HG03095 (cell line): ENCODE measurements around the gene FZD4.
"Not testable (repeated sequence)": the region's sequence is repeated elsewhere in the genome, so short reads cannot be mapped to it uniquely, and the experiment has no call there.

ENCODE experiments used
- ATAC-seq: cut with Tn5 transposase; IDR thresholded peaks from one replicate; pipeline ENCODE4 v1.9.1; 2021; ENCODE audit warnings: moderate library complexity; ENCODE audit not compliant: unreplicated experiment

Gene FZD4

DNA sequence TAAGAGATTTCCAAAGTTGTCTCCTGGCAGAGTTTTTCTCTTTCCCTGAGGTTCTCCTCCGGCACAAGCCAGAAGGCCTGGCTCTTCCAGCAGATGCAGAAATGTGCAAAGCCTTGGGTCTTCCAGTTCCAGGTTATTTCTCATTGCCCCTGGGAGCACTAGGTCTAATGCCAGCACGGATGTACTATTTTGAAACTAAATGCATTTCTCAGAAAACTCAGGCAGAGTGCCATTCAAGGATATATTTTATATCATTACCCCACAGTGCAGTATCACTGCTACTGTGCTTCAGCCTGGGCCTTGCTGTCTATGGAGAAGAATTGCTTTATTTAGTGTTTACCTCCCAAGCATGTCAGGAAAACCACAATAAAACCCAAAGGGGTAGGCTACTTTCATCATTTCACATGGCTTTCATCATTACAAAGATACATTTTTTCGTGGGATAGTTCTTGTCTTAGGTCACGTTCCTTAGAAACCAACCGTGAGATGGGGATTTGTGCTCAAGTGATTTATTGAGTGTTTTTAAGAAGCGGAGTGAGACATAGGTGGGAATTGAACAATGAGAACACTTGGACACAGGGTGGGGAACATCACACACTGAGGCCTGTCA, 22.4 kb upstream of the FZD4 start:
- ATAC-seq: no peak

DNA sequence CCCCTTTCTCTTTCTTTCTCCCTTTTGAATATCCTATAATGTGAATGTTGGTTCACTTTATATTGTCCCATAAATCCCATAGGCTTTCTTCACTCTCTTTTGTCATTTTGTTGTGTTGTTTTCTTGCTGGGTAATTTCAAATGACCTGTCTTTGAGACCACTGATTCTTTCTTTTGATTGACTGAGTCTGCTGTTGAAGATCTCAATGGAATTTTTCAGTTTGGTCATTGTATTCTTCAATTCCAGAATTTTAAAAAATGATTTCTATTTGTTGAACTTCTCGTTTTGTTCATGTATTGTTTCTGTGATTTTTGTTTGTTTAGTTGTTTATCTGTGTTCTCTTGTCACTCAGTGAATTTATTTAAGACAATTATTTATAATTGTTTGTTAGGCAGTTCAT, 17.5 kb upstream of the FZD4 start:
- ATAC-seq: no peak

DNA sequence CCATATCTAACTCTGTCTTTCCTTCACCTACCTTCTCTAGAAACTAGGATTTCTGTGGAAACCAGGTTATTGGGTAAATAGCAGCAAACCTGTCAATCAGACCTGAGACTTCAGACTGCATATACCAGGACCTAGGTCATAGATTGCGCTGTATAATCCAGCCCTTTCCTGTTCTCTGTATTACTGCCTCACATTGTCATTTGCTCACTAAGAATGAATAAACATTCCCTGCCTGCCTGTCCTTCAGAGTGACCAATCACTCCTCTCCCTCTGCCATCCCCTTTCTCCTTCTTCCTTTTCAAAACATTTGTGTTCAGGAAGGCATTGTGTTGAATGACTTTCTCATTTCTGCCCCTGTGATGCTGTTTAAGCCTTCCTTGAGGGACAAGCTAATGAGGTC, 14.1 kb upstream of the FZD4 start:
- ATAC-seq: no peak

DNA sequence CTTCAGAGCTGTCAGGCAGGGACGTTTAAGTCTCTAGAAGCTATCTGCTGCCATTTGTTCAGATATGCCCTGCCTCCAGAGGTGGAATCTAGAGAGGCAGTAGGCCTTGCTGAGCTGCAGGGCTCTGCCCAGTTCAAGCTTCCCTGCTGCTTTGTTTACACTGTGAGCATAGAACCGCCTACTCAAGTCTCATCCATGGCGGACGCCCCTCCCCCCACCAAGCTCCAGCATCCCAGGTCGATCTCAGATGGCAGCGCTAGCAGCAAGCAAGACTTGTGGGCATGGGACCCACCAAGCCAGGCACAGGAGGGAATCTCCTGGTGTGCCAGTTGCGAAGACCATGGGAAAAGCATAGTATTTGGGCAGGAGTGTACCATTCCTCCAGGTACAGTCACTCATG, 12.4 kb upstream of the FZD4 start:
- not testable (repeated sequence) for ATAC-seq

DNA sequence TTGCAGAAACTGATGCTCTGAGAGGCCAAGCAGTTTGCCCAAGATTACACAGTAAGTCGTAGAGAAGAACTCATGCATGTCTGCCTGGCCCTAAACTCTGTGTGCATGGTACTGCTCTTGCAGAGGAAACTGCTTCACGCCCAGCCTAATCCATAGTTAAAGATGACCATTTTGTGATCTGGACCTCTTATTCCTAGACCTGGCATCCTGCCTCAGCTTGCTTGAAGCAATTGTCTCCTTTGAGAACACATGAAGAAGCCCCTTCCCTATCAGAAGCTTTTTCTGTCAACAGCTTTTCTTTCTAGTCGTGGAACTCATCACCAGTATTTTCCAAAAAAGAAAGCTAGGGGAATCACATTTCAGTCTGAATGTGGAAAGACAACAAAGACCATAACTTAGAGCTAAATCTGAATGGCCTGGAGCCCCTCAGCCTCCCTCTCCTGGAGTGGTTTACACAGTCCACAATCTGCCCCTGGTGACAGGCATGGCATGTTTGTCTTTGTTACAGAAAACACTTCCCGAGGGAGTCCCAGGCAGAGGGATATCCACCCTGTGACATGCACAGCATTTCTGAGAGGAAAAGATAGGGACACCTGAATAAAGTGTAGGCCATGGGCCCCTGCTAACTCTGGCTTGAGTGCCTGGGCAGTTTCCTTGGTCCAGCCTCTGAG, 2.9 kb upstream of the FZD4 start:
- no peak for ATAC-seq

DNA sequence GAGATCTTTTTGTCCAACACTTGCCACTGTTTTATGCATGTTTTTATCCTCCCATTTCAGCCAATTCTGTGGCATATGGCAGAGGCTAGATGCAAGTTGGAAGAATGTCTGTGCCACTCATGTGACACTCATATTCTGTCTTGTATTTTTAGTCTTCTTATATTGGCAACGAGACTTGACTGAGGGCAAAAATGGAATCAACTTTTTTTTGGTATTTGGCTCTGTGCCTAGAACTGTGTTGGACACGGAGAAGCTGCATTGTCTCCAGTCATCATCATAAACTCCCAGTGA, 1.7 kb upstream of the FZD4 start:
- ATAC-seq: no peak

DNA sequence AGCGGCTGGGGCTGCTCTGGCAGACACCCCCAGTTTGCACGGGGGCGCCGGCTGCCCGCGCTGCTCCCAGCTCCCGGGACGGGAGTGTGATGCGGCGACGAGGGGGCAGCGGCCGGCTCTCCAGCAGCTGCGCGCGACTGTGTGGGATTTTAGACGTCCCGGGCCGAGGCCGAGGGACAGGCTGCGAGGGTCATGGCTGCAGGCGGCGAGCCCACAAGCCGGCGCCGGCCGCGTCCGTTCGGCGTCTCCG, 159 bp downstream of the FZD4 start:
- ATAC-seq: peak; percentile 9

DNA sequence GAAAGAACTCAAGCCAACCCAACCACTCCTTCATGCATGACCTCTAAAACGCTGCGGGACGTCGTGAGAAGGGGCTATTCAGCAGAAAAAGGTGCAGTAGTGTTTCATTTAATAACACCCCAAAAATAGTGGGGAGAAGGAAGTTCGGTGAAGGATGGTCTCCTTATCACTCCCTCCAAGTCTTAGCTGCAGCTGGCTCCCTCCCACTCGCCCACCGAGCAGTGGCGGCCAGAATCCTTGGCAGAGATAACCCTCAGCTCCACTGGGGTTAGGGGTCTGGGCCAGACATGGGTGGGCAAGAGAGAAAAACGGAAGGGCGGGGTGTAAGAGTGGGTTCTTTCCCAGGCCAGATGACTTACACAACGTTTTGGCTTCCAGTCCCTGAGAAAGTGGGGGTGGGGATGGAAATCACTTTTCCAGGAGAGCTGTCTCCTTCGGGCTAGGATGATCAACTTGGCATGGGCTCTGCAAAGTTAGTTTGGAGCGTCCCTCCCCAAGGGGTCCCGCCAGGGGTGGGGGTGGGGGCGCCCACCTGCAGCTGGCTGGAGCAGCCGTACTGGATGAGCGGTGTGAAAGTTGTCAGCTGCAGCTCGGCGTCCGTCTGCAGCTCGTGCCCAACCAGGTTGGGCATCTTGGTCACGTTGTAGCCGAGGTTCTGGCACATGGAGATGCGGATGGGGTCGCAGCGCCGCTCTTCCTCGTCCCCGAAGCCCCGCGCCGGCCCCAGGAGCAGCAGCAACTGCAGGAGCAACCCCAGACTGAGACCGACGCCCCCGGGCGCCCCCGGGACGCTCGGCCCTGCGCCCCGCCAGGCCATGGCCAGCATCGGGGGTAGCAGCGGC, 705 bp downstream of the FZD4 start:
- peak; percentile 2 for ATAC-seq

DNA sequence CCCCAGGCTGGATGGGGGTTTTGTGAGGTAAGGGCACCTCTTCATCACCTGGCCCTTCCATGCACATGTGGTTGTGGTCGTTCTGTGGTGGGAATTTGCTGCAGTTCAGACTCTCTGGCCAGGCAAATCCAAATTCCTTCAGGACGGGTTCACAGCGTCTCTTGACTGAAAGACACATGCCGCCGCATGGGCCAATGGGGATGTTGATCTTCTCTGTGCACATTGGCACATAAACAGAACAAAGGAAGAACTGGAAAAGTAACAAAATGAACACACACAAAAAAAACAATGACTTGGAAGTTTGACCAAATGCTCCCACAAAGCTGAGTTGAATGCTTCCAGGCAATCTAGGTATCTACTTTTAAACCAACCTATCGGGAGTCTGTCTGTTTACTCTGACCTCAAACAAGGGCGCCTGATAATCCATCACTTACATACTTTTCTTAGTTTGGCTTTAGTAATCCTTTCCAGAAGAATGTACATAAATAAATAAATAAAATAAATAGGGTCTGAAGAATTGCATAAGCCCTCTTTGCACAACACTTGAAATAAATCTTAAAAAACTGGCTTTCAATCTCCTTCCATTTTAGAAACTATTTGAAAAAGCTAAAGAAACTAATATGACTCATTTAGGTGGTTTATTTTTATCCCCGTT, 2.8 kb downstream of the FZD4 start:
- no peak for ATAC-seq

DNA sequence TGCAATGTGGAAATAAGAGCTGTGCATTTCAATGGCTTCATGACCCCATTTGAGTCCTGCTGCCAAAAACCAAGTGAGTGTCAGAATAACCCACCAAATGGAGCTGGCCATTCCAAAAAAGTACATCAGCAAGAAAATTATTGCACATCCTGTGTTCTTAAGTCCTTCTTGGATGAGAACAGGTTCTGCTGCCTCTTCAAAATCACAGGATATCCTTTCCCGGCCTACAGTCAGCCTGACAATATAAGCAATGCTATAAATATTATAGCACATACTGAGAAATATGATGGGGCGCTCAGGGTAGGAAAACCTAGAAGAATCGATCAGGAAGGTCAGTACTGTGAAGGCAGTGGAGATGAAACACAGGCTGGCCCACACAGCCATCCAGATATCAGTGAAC, 3.5 kb downstream of the FZD4 start:
- no peak for ATAC-seq

DNA sequence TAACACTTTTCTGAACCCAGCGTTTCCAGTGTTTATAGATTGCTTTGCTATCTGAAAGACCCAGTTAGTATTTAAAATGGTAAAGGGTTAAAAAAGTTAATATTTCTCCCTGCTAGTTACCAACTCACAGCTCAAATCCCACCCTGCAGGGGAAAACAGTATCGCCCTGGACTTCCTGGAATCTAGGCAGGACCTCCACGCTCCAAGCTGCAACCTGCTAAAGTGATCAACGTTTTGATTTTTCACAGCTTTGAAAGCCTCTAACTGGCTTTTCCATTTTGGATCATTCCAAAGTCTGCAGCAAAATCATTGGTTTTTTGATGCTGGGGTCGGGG, 4.6 kb downstream of the FZD4 start:
- ATAC-seq: no peak

DNA sequence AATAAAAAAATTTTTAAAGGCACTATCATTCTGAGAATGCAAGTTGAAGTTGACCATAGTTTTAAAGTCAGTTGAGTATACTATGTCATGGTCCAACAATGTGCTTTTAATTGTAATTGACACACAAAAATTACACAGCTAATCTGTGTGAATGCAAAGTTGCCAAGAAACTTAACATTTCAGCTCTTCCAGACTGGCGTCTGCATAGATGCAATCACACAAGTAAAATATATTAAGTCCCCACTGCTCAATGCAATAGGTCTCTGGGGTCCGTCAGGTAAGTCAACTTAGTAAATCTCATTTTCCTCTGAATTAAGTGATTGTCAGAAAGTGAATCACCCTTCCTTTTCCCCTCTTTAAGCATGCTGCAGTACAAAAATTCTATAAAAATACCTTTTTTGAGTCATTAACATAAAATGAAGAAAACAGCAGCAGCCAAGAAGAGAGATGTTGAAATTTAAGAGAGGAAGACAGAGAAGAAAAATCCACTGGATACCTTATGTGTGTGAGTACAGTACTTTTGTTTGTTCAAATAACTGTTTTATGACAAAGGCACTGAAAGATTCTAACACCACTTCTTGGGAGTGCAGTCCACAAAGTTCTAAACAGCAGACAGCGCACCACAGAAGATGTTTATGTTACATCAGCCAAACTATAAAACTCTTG, 5.1 kb downstream of the FZD4 start:
- ATAC-seq: no peak

DNA sequence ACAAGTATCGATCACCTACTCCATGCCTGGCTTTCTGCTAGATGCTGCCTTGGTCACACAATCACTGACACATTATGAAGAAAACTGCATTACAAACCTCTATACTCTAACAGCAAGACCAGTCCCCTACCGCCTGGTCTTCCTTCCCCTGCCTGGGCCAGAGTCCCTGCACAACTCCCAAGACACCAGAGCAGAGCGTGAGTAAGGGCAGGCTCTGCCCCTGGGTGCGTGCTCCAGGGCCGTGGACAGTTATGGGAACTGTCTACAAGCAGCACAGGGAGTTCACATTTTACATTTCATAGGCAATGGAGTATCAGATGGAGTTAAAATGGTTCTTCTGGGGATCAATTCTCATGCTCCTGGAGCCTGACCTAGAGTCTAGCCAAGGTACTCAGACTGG, 6.5 kb downstream of the FZD4 start:
- no peak for ATAC-seq

DNA sequence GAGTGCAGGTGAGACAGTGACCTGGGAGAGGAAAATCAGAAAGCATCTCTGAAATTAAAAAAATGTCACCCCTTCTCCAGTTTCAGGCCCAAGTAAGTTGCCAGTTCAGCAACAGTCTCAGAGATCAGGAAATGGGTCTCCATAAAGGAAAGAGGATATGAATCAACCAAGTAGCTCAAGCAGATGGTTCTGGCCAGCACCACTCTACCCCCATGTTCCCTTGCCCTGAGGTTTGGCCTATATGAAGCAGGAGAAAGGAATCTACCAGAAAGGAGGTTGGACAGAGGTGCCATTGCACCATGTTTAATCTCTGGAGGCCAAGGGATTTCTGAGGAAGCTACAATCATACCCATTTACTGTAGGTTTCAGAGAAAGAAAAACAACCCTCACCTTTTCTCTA, 7.7 kb downstream of the FZD4 start:
- no peak for ATAC-seq

DNA sequence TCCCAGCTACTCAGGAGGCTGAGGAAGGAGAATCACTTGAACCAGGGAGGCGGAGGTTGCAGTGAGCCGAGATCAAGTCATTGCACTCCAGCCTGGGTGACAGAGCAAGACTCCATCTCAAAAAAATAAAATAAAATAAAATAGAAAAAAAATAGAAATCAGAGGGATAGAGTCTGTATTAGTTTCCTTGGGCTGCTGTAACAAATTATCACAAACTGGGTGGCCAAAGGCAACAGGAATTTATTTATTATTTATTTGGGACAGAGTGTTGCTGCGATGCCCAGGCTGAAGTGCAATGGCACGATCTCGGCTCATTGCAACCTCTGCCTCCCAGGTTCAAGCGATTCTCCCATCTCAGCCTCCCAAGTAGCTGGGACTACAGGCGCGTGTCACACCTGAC, 11.7 kb downstream of the FZD4 start:
- not testable (repeated sequence) for ATAC-seq

DNA sequence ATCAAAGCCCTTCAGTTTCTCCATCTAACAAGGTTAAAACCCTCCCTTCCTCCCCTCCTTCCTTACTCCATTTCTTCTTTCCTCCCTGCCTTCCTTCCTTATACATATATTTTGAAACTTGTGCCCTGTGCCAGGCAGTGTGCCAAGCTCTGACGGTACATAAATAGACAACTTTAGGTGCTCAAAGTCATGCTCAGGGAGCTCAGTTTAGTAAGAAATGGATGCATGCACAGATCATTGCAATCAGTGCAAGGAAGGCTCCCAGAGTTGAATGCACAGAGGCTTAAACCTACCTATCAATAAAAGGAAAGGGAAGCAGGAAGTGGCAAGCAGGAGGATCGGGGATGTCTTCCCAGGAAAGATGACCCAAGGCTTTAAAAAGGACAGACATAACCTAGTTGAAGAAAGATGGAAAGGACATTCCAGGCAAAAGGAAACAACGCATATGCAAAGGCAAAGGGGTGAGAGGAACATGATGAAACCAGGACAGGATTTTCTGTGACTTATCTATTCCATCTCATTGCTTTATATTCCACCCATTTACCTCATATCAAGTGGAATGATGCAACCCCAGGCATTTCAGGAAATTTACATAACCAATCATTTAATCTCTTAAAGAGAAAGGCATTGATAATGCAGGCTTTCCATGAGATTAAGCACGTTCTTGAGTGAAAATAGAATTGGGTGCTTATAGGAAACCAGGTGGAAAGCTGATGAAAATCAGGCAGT, 13.2 kb downstream of the FZD4 start:
- ATAC-seq: no peak

DNA sequence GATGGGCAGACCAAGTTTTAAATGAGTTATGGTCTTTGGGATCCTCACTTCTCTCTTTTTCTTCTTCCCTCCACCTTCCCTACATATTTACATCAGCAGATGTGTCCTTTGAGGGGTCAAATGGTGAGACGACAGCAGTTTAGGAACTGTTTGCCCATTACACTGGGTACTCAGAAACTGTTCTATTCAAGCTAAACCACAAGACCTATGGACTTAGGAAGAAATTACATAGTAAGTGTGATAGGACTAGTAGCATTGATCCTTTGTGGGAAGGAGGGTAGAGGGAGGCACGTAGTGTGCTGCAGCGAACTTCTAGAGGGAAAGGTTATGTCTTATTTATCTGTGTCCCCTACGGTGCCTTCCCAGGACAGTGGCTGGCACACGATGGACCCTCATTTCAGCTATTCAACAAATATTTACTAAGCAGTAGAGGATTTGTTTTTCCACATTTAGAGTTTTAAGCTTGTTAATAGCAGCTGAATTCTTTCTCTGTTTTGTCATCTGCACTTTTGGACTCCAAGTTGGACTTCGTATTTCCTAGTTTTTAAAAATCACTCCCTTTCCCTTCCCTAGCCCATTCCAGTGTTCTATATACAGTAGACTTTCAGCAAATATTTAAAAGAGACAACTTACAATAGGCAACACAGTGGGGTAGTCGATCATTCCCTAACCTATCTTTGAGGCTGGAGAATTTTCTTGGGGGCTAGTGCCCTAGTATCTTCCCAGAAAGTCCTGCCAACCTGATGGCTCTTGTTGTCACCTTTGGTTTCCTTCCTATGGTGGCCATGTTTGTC, 13.9 kb downstream of the FZD4 start:
- no peak for ATAC-seq

DNA sequence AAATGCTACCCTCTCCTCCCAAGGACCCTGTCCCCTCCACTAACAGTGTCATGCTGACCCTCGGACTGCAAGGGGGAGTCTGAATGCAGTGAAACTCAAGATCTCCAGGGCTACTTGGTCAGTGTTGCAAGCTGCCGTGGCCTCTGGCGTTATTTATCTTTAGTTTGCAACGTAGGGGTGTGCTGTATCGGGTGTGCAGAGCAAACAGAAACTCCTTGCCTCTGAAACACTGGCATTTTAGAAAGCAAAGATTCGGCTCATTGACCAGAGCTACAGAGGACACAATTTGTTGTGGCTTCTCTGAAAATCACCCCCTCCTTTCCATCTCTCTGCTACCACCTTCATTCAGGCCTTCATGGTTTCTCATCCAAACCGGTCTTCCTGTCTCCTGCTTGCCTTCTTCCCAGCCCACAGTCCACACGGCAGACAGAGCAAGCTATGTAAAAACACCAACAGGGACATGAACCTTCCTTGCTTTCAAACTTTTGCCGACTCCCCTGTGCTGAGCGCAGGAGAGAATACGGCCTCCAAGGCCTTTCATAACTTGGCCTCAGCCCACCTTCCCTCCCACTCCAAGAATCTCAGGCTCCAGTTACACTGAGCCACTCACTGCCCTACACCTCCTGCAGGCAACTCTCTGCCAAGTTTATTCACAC, 14.9 kb downstream of the FZD4 start:
- ATAC-seq: no peak

DNA sequence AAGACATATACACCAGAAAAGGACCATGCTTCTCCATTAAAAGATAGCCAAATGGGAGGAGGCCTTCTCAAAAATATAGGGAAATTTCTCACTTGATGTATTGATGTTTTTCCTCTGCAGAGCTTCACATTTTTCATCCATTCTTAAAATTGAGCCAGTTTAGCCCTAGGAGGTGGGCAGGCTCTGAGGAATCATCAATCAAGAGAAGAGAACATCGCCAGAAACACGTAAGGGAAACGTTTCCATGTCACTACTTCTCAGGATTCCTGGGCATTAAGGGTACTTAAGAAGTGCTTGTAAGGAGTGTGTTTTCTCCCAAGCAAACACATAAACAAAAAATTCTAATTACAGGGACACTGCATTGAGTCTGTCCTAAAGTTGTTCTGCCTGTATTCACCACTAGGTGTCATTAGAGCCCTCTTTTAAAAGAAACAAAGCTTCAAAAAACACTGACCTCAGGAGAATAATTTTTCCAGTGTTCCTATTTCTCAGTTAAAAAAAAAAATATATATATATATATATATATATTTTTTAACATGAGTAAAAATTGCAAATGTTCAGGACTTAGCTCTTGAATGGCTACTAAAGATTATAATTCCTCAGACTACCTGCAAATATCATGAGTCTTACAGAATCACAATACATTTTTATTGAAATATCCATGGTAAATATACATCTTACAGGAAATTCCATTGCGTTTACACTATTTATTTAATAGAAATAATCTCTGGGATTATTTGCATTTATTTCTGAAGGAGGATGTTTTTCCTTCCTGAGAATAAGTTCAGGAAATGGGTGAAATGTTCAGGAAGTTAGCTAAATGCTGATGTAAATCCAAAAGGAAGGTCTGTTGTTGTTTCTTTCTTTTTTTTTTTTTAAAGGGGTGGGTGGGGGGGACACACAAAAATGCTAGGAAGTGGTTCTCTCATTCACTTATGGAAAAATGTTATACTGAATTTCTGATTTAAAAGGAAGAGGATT, 16.0 kb downstream of the FZD4 start:
- ATAC-seq: no peak
